Endothelial cell of hepatic sinusoid (primary cell): ENCODE measurements around the gene E2F2.

Experiments
- in situ Hi-C: cut with HindIII; loops from 2 replicates; pipeline ENCODE4 v1.10.0; 2017; ENCODE audit warnings: low sequenced_read_pairs

Gene E2F2

GRCh38 chr1:23489842-23490241 lies 41.2 kb downstream of the E2F2 start:
- in situ Hi-C loops, result loop anchor here (5.0 to 10.0 kb wide), 2 partner anchors 48 to 65 kb away; partner anchors contain the start of gene TCEA3

- in situ Hi-C loops, result loop anchor here (5.0 kb wide), 1 partner anchor 43 kb away; no protein-coding TSS in a partner anchor
These were observed 46.1 kb downstream of the E2F2 start for GRCh38 chr1:23485002-23485332.

- in situ Hi-C loops, result loop anchor here (5.0 kb wide), 1 partner anchor 42 kb away; no protein-coding TSS in a partner anchor
These were observed 46.6 kb downstream of the E2F2 start for GRCh38 chr1:23484253-23485001.

- in situ Hi-C loops, result no loop called here
These were observed 47.4 kb downstream of the E2F2 start, which contains the start of gene ASAP3 for GRCh38 chr1:23483321-23484252. Gene ASAP3 (minus strand): TSS chr1:23484179. CDS start chr1:23484133, 46 bp downstream.

GRCh38 chr1:23481904-23482303 lies 49.1 kb downstream of the E2F2 start:
- in situ Hi-C loops, result no loop called here

GRCh38 chr1:23481026-23481597 lies 49.9 kb downstream of the E2F2 start:
- in situ Hi-C loops, result no loop called here

GRCh38 chr1:23480187-23481025 lies 50.6 kb downstream of the E2F2 start:
- in situ Hi-C loops, result no loop called here

GRCh38 chr1:23479666-23479941 lies 51.4 kb downstream of the E2F2 start:
- in situ Hi-C loops, result no loop called here

GRCh38 chr1:23478896-23479665 lies 52.0 kb downstream of the E2F2 start:
- in situ Hi-C loops, result no loop called here

- in situ Hi-C loops, result no loop called here
These were observed 53.5 kb downstream of the E2F2 start for GRCh38 chr1:23477359-23478144.

GRCh38 chr1:23475641-23476040 lies 55.4 kb downstream of the E2F2 start:
- in situ Hi-C loops, result no loop called here

GRCh38 chr1:23475134-23475628 lies 55.9 kb downstream of the E2F2 start:
- in situ Hi-C loops, result no loop called here

GRCh38 chr1:23473037-23473800 lies 57.8 kb downstream of the E2F2 start:
- in situ Hi-C loops, result no loop called here

- in situ Hi-C loops, result no loop called here
These were observed 58.5 kb downstream of the E2F2 start for GRCh38 chr1:23472351-23473036.

GRCh38 chr1:23471473-23472075 lies 59.5 kb downstream of the E2F2 start:
- in situ Hi-C loops, result no loop called here

- in situ Hi-C loops, result no loop called here
These were observed 60.6 kb downstream of the E2F2 start for GRCh38 chr1:23470282-23471070.
